K562 (cell line): ENCODE measurements around the gene PIKFYVE. TPM values are rescaled to one million over a fixed set of nuclear protein-coding genes. Genes with fewer than 3 reads are reported as not detected.
A peak's percentile ranks its signal among the peaks of the same experiment; 100 is the strongest.

Source experiments
- DACH1 ChIP-seq: fragments of 450-650 bp; IDR thresholded peaks from 2 replicates; pipeline ENCODE4 v1.6.1; 2018; ENCODE audit not compliant: partially characterized antibody
- ETV5 ChIP-seq: sonication (generic); formaldehyde crosslinking; IDR thresholded peaks from 2 replicates; pipeline ENCODE4 v1.4.0; 2020; ENCODE audit warnings: low read depth, mild to moderate bottlenecking, missing genetic modification reagents
- FIP1L1 ChIP-seq: fragments of 200-400 bp; formaldehyde crosslinking; IDR thresholded peaks from 2 replicates; pipeline ENCODE4 v1.6.1; 2018; ENCODE audit warnings: mild to moderate bottlenecking, low read depth, low read length; ENCODE audit not compliant: poor library complexity, severe bottlenecking
- FOXJ2 ChIP-seq: fragments of 200-800 bp; sonication (Bioruptor generic); IDR thresholded peaks from 2 replicates; pipeline ENCODE4 v1.6.1; 2016; ENCODE audit warnings: missing genetic modification characterization, missing compliant biosample characterization
- HLTF ChIP-seq: fragments of 450-650 bp; IDR thresholded peaks from 2 replicates; pipeline ENCODE4 v1.6.1; 2016
- HNRNPH1 ChIP-seq: fragments of 200-400 bp; formaldehyde crosslinking; optimal IDR thresholded peaks from 2 replicates; pipeline ENCODE3; 2017; ENCODE audit warnings: low read depth, mild to moderate bottlenecking, low read length, moderate library complexity
- MCM5 ChIP-seq: fragments of 450-650 bp; IDR thresholded peaks from 2 replicates; pipeline ENCODE4 v1.6.1; 2016; ENCODE audit warnings: low read depth
- NONO ChIP-seq, 2 experiments: fragments of 200-400 bp in 1 of 2; fragments of 450-650 bp in 1 of 2; formaldehyde crosslinking in 1 of 2; IDR thresholded peaks; 2 replicates each; pipeline ENCODE4 v1.6.1; 2017; ENCODE audit warnings: low read depth in 2 of 2, mild to moderate bottlenecking in 2 of 2, moderate library complexity in 2 of 2, low read length in 1 of 2
- PRPF4 ChIP-seq: fragments of 200-400 bp; formaldehyde crosslinking; IDR thresholded peaks from one replicate; pipeline ENCODE4 v1.6.1; 2017; ENCODE audit warnings: low read length, low read depth, mild to moderate bottlenecking; ENCODE audit not compliant: insufficient read depth, poor library complexity, severe bottlenecking
- RHOXF2B ChIP-seq: fragments of 250-450 bp; sonication (Bioruptor Pico); conservative IDR thresholded peaks from 2 replicates; pipeline ENCODE4 v1.5.1; 2021
- RREB1 ChIP-seq: fragments of 250-450 bp; sonication (Bioruptor Pico); IDR thresholded peaks from 2 replicates; pipeline ENCODE4 v1.4.0; 2020
- SAFB ChIP-seq: fragments of 200-400 bp; formaldehyde crosslinking; IDR thresholded peaks from 2 replicates; pipeline ENCODE4 v1.6.1; 2017; ENCODE audit warnings: low read depth, low read length, borderline replicate concordance
- SMARCB1 ChIP-seq: IDR thresholded peaks from 2 replicates; pipeline ENCODE4 v1.6.1; 2011; ENCODE audit warnings: improper control_type of control experiment, low read depth; ENCODE audit not compliant: insufficient read length
- SP1 ChIP-seq: sonication (generic); formaldehyde crosslinking; IDR thresholded peaks from 2 replicates; pipeline ENCODE4 v1.8.1; 2022; ENCODE audit warnings: mild to moderate bottlenecking, missing genetic modification reagents
- SRSF1 ChIP-seq: fragments of 200-400 bp; formaldehyde crosslinking; IDR thresholded peaks from 2 replicates; pipeline ENCODE4 v1.6.1; 2017; ENCODE audit warnings: mild to moderate bottlenecking, low read depth, low read length, moderate library complexity
- ZNF140 ChIP-seq: fragments of 250-450 bp; sonication (Bioruptor Pico); IDR thresholded peaks from 2 replicates; pipeline ENCODE4 v1.8.0; 2021; ENCODE audit warnings: moderate library complexity, mild to moderate bottlenecking, inconsistent platforms
- ZNF384 ChIP-seq: IDR thresholded peaks from 2 replicates; pipeline ENCODE4 v1.6.1; 2012; ENCODE audit warnings: low read depth, low read length, improper control_type of control experiment
- ZNF583 ChIP-seq: fragments of 250-450 bp; sonication (Bioruptor Pico); IDR thresholded peaks from 2 replicates; pipeline ENCODE4 v1.4.0; 2020
- ZSCAN29 ChIP-seq: fragments of 450-650 bp; IDR thresholded peaks from 2 replicates; pipeline ENCODE4 v1.6.1; 2017
- ZSCAN32 ChIP-seq: fragments of 450-650 bp; formaldehyde crosslinking; IDR thresholded peaks from 2 replicates; pipeline ENCODE4 v1.4.0; 2020; ENCODE audit warnings: mild to moderate bottlenecking, moderate library complexity
- polyA plus RNA-seq, 8 experiments: library from polyadenylated mRNA; depleted of rRNA in 4 of 8; stranded (reverse) in 5 of 8; unstranded in 3 of 8; fragments of >200 nt; fragmentation: Nextera tagmentation in 2 of 8; fragmentation: Illumina TruSeq in 1 of 8; extraction: Ambion mirVana in 2 of 8; extraction: Trizol in 1 of 8; gene quantifications; 2 replicates each; pipeline versions ENCODE4 v1.2.1 to v1.2.3, GENCODE V29; 2011 to 2014; ENCODE audit warnings: inconsistent platforms in 1 of 8, missing spikeins in 1 of 8
- total RNA-seq, 7 experiments: library from RNA; depleted of rRNA in 6 of 7; stranded (reverse); fragments of >200 nt in 6 of 7; fragmentation: Illumina TruSeq in 2 of 7; extraction: Trizol in 2 of 7; gene quantifications; 2 replicates each; pipeline versions ENCODE4 v1.2.1 to v1.2.3, GENCODE V29; 2011 to 2021; ENCODE audit warnings: low replicate concordance in 1 of 7
- TF ChIP-seq, protein P1 (sequence below): fragments of 250-450 bp; sonication (Bioruptor Pico); IDR thresholded peaks from 2 replicates; pipeline ENCODE4 v1.8.0; 2022; ENCODE audit warnings: inconsistent platforms, mild to moderate bottlenecking, moderate library complexity, borderline replicate concordance

Gene PIKFYVE
- total and polyA plus RNA-seq, 9 of the 15 experiments (the other 6 are each of a cell fraction or from before 2014, with no cell fraction given), result 3.6 to 25.6 (median 16.7) TPM

- TF ChIP-seq HLTF, result no peak
- no peak for TF ChIP-seq PRPF4
- peak; percentile 84 for TF ChIP-seq DACH1
- TF ChIP-seq ZNF384, result no peak
- TF ChIP-seq SMARCB1, result no peak
- TF ChIP-seq NONO (IDR thresholded peaks at IDR 0.05; ENCODE audit: low read depth in 2 of 2, low read length in 1 of 2), result no peak
- no peak for TF ChIP-seq HNRNPH1
- peak; percentile 80 for TF ChIP-seq SP1
- TF ChIP-seq FOXJ2, result no peak
- no peak for TF ChIP-seq ZNF140 (CRISPR knock-in tag)
- no peak for TF ChIP-seq MCM5
- TF ChIP-seq ZSCAN32, result no peak
- peak; percentile 90; the same call in 1 of the 2 replicates for TF ChIP-seq RREB1
- no peak for TF ChIP-seq RHOXF2B (CRISPR knock-in tag)
- TF ChIP-seq SAFB, result no peak
- TF ChIP-seq, protein P1, sequence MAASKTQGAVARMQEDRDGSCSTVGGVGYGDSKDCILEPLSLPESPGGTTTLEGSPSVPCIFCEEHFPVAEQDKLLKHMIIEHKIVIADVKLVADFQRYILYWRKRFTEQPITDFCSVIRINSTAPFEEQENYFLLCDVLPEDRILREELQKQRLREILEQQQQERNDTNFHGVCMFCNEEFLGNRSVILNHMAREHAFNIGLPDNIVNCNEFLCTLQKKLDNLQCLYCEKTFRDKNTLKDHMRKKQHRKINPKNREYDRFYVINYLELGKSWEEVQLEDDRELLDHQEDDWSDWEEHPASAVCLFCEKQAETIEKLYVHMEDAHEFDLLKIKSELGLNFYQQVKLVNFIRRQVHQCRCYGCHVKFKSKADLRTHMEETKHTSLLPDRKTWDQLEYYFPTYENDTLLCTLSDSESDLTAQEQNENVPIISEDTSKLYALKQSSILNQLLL (CRISPR knock-in tag), result no peak
- no peak for TF ChIP-seq ZNF583 (CRISPR knock-in tag)
- no peak for TF ChIP-seq FIP1L1
- TF ChIP-seq ZSCAN29, result no peak
- no peak for TF ChIP-seq SRSF1
- TF ChIP-seq ETV5, result peak; percentile 43; the same call in 1 of the 2 replicates
Observed at GRCh38 chr2:208265801-208266552, at the start of gene PIKFYVE (continued).
